Measurements from ENCODE around the gene KIFC3. TPM values are rescaled to one million over a fixed set of nuclear protein-coding genes. Genes with fewer than 3 reads are reported as not detected.
A peak's percentile ranks its signal among the peaks of the same experiment; 100 is the strongest.
"Not testable (repeated sequence)": the region's sequence is repeated elsewhere in the genome, so short reads cannot be mapped to it uniquely, and the experiment has no call there.

The KIFC3 gene
- polyA plus RNA-seq, 3 donors from 2014 or later, result 5.1 to 13.6 (median 12.2) TPM

DNA sequence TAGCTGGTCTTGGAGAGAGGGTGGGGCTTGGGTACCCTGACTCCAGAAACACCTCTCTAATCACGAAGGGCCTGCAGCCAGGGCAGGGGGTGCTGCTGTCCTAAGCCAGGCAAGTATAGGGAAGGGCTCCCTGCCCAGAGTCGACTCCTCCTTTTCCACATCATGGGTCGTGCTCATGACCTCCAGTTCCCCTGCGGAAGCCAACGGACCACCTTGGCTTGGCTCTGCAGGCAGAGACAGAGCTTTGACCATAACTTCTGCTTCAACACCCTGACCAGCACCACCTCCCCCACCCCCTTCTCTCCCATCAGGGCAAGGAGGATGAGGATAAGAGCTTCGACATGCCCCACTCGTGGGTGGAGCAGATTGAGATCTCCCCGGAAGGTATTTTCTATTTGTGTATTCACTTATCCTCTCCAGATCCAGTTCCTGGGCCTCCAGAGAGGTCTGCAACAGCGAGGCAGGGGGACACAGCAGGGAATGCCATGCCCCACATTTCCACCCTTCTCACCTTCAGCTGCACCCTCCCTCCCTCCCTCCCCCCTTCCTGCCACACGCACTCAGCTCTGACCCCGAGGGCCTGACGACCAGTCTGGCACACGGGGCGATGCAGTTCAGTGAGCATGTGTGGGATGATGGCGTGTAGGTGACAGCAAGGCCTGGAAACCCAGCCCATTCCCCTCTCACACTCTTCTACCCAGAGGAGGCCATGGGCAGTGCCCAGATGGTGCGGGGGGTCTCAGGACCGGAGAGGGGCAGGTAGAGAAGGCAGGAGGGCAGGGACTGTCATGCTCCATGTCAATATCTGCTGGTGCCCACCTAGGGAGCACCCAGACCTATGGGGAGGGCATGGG is 80.7 kb downstream of the KIFC3 start:
- H3K36me3 Mint-ChIP-seq, result no peaks in the 10 kb centered on the region
- H3K4me3 Mint-ChIP-seq, result no peak overlapping the region
- DNase-seq, result no peak
- H3K27ac Mint-ChIP-seq, result peak overlapping the region in 1 of 6 donors; percentile 34
- H3K27me3 Mint-ChIP-seq (ENCODE audit: low read depth in 3 of 3), result peaks cover 0 to 2% (median 0%) of the 10 kb centered on the region in 3 donors
- peaks cover 3 to 15% of the 10 kb centered on the region in 2 donors for H3K4me1 Mint-ChIP-seq
- H3K9me3 Mint-ChIP-seq, result no peaks in the 10 kb centered on the region

DNA sequence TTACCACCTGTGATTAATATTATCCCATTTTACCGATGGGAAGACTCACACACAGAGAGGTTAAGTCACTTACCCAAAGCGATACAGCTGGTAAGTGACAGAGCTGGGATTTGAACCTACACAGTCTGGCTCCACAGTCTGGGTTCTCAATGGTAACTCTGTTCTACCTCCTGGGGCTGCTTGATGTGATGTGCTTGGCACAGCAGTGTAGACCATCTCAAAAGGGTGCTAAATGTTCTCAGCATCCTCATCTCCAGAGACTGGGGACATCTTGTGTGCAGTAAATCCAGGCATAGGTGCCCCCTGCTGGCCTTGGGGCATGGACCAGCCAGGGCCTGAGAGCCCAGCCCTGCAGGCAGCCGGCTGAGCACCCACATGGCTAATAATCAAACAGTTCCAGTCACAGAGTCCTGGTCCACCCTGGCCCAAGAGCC is 82.1 kb downstream of the KIFC3 start:
- peaks cover 0 to 2% (median 0%) of the 10 kb centered on the region in 3 donors for H3K27me3 Mint-ChIP-seq (ENCODE audit: low read depth in 3 of 3)
- H3K27ac Mint-ChIP-seq, result peak overlapping the region in 4 of 6 donors; percentile 12 to 85 (median 44)
- peaks cover 3 to 10% of the 10 kb centered on the region in 2 donors for H3K4me1 Mint-ChIP-seq
- DNase-seq, result peak; percentile 57 to 65 (median 61)
- H3K9me3 Mint-ChIP-seq, result no peaks in the 10 kb centered on the region
- no peak overlapping the region for H3K4me3 Mint-ChIP-seq
- H3K36me3 Mint-ChIP-seq, result no peaks in the 10 kb centered on the region

DNA sequence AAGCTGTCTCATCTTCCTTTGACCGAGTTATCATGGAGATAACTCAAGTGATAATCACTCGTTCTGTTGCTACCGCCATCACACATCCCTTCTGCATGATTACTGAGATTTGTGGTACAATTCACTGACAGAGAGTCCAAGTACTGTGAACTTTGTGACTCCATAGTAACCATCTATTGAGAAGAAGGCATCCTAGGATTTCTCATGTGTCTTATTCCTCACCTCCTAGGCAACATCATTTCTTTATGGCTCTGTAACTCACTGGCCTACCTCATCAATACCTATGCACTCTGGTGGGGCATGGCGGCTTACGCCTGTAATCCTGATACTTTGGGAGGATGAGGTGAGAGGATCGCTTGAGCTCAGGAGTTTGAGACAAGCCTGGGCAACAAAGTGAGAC is 88.2 kb downstream of the KIFC3 start:
- Mint-ChIP-seq H3K4me1 (no peaks in the 10 kb centered on the region), H3K4me3 (no peak overlapping the region), H3K36me3 (no peaks in the 10 kb centered on the region), H3K9me3 (no peaks in the 10 kb centered on the region), H3K27ac (no peak overlapping the region), H3K27me3 (ENCODE audit: low read depth in 3 of 3) (peaks cover 0 to 2% (median 0%) of the 10 kb centered on the region in 3 donors)
- no peak for DNase-seq

DNA sequence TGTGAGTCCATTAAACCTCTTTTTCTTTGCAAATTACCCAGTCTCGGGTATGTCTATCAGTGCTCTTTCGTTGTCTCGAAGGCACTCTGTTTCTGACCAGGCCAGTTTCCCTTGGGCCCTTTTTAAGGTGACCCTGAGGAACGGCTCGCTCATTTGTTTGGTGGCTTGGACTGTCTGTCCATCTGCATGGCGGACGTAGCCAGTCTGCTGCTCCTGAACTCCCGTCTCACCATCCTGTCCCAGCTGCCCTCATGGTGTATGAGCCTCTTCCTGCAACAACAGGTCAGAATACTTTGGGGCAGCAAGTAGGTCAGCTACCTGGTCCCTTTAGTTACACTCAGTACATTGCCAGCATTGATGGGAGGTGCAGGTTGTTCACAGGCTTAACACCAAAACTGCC is 88.7 kb downstream of the KIFC3 start:
- H3K9me3 Mint-ChIP-seq, result no peaks in the 10 kb centered on the region
- H3K27ac Mint-ChIP-seq, result no peak overlapping the region
- peaks cover 0 to 2% (median 0%) of the 10 kb centered on the region in 3 donors for H3K27me3 Mint-ChIP-seq (ENCODE audit: low read depth in 3 of 3)
- no peak for DNase-seq
- H3K4me3 Mint-ChIP-seq, result no peak overlapping the region
- no peaks in the 10 kb centered on the region for H3K36me3 Mint-ChIP-seq
- H3K4me1 Mint-ChIP-seq, result no peaks in the 10 kb centered on the region

GRCh38 chr16:57712569-57712968 is 89.7 kb downstream of the KIFC3 start:
- not testable (repeated sequence) for H3K27ac Mint-ChIP-seq; H3K4me1 Mint-ChIP-seq; DNase-seq; H3K9me3 Mint-ChIP-seq; H3K4me3 Mint-ChIP-seq; H3K36me3 Mint-ChIP-seq; H3K27me3 Mint-ChIP-seq (ENCODE audit: low read depth in 3 of 3)

GRCh38 chr16:57711993-57712392 is 90.3 kb downstream of the KIFC3 start:
- no peak overlapping the region for H3K4me3 Mint-ChIP-seq
- H3K4me1 Mint-ChIP-seq, result no peaks in the 10 kb centered on the region
- H3K27me3 Mint-ChIP-seq (ENCODE audit: low read depth in 3 of 3), result peaks cover 0 to 5% (median 0%) of the 10 kb centered on the region in 3 donors
- H3K27ac Mint-ChIP-seq, result no peak overlapping the region
- no peaks in the 10 kb centered on the region for H3K9me3 Mint-ChIP-seq
- no peaks in the 10 kb centered on the region for H3K36me3 Mint-ChIP-seq
- no peak for DNase-seq

GRCh38 chr16:57711346-57711745 is 90.9 kb downstream of the KIFC3 start:
- no peak overlapping the region for H3K27ac Mint-ChIP-seq
- no peak for DNase-seq
- H3K4me3 Mint-ChIP-seq, result no peak overlapping the region
- no peaks in the 10 kb centered on the region for H3K36me3 Mint-ChIP-seq
- no peaks in the 10 kb centered on the region for H3K4me1 Mint-ChIP-seq
- peaks cover 0 to 5% (median 0%) of the 10 kb centered on the region in 3 donors for H3K27me3 Mint-ChIP-seq (ENCODE audit: low read depth in 3 of 3)
- H3K9me3 Mint-ChIP-seq, result no peaks in the 10 kb centered on the region

- H3K27ac Mint-ChIP-seq, result no peak overlapping the region
- H3K27me3 Mint-ChIP-seq (ENCODE audit: low read depth in 3 of 3), result peaks cover 0 to 5% (median 0%) of the 10 kb centered on the region in 3 donors
- H3K4me3 Mint-ChIP-seq, result no peak overlapping the region
- H3K9me3 Mint-ChIP-seq, result no peaks in the 10 kb centered on the region
- no peaks in the 10 kb centered on the region for H3K36me3 Mint-ChIP-seq
- no peaks in the 10 kb centered on the region for H3K4me1 Mint-ChIP-seq
- no peak for DNase-seq
Observed at GRCh38 chr16:57709663-57710062, 92.6 kb downstream of the KIFC3 start.

Other genes with a start within 250 kb of the KIFC3 start
- 100 to 1,000 TPM; 218 to 784 (median 395) TPM for gene ADGRG1, start 173.9 kb downstream of the KIFC3 start, polyA plus RNA-seq
- gene ADGRG3, start 134.2 kb downstream of the KIFC3 start, polyA plus RNA-seq, result 10 to 100 TPM; 13.1 to 18.4 (median 15.7) TPM
- not detected for gene DRC7, start 107.7 kb downstream of the KIFC3 start, polyA plus RNA-seq
- gene KATNB1, start 66.7 kb downstream of the KIFC3 start, polyA plus RNA-seq, result 10 to 100 TPM; 21.6 to 43.9 (median 43.1) TPM
- not detected for gene CNGB1, start 168.6 kb upstream of the KIFC3 start, polyA plus RNA-seq
- 10 to 100 TPM in 2 of 3 donors, 1 to 10 TPM in 1; 6.8 to 31.2 (median 10.3) TPM for gene ZNF319, start 198.2 kb upstream of the KIFC3 start, polyA plus RNA-seq
- 100 to 1,000 TPM in 1 of 3 donors, 10 to 100 TPM in 2; 43.3 to 104 (median 88.7) TPM for gene USB1, start 198.9 kb upstream of the KIFC3 start, polyA plus RNA-seq
- gene MMP15, start 223.3 kb upstream of the KIFC3 start, polyA plus RNA-seq, result under 1 TPM in 1 of 3 donors, not detected in 2; 0.04 TPM

Measured in immature natural killer cell (primary cell).